ENCODE results near the gene ADGRA3. TPM values are rescaled to one million over a fixed set of nuclear protein-coding genes. Genes with fewer than 3 reads are reported as not detected.

ADGRA3 gene
- total and polyA plus RNA-seq, 3 donors from 2014 or later = 22.9 to 41.7 (median 36.8) TPM

DNA sequence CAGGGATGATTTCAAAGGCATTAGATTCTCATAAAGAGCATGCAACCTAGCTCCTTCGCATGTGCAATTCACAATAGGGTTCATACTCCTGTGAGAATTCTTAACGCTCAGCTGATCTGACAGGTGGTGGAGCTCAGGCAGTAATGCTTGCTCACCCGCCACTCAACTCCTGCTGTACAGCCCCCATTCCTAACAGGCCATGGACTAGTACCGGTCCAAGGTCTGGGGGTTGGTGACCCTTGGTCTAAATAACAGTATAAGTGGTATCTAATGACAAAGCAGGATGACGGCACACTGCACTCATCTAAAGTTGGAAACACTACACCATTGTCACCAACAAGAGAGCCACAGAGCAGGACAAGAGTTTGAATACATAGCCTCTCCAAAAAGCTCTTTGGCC lies 28.5 kb downstream of the ADGRA3 start:
- no peak overlapping the region for H3K4me3 ChIP-seq
- no peaks in the 10 kb centered on the region for H3K9me3 ChIP-seq
- no peaks in the 10 kb centered on the region for H3K27me3 ChIP-seq
- intact Hi-C loops (cut with DNase I; ENCODE audit: low total_unique reads) = no loop called here
- no peak for DNase-seq
- no peak overlapping the region for H3K27ac ChIP-seq
- H3K36me3 ChIP-seq (ENCODE audit: low read depth, missing control alignments) = no peaks in the 10 kb centered on the region
- no peaks in the 10 kb centered on the region for H3K4me1 ChIP-seq
- 85 to 91% methylated on average over 5 of the region's 5 CpGs for WGBS, 2 donors
- TF ChIP-seq, protein P1, sequence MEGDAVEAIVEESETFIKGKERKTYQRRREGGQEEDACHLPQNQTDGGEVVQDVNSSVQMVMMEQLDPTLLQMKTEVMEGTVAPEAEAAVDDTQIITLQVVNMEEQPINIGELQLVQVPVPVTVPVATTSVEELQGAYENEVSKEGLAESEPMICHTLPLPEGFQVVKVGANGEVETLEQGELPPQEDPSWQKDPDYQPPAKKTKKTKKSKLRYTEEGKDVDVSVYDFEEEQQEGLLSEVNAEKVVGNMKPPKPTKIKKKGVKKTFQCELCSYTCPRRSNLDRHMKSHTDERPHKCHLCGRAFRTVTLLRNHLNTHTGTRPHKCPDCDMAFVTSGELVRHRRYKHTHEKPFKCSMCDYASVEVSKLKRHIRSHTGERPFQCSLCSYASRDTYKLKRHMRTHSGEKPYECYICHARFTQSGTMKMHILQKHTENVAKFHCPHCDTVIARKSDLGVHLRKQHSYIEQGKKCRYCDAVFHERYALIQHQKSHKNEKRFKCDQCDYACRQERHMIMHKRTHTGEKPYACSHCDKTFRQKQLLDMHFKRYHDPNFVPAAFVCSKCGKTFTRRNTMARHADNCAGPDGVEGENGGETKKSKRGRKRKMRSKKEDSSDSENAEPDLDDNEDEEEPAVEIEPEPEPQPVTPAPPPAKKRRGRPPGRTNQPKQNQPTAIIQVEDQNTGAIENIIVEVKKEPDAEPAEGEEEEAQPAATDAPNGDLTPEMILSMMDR (IDR thresholded peaks at IDR 0.05) = no peak
- TF ChIP-seq POLR2A (IDR thresholded peaks at IDR 0.05) = no peak

- Histone ChIP-seq H3K36me3 (ENCODE audit: low read depth, missing control alignments) (no peaks in the 10 kb centered on the region), H3K4me1 (no peaks in the 10 kb centered on the region), H3K4me3 (no peak overlapping the region), H3K9me3 (no peaks in the 10 kb centered on the region), H3K27me3 (no peaks in the 10 kb centered on the region), H3K27ac (no peak overlapping the region)
- WGBS, 2 donors = 80 to 84% methylated on average over 4 of the region's 4 CpGs
- no peak for DNase-seq
- intact Hi-C loops (cut with DNase I; ENCODE audit: low total_unique reads) = no loop called here
- no peak for TF ChIP-seq POLR2A (IDR thresholded peaks at IDR 0.05)
- TF ChIP-seq, protein P1 (IDR thresholded peaks at IDR 0.05) = no peak
Observed at GRCh38 chr4:22486276-22486675, 29.6 kb downstream of the ADGRA3 start.

DNA sequence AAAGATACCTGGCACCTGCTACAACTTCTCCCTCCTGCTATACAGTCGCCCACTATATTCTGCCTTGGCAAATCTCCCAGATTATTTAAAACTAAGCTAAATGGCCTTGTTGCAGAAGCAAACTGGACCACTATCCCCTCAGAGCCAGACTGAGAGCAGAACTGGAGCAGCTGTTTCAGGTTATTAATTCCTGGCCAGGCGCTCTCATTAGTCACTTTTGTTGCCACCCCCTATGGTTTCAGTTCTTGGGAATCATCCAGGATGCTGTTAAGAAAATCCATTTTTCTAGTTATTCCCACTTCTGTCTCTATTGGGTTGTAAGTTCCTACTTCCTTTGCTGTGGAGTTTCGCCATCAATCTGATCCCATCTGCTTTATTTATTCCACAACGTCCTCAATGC lies 30.1 kb downstream of the ADGRA3 start:
- H3K9me3 ChIP-seq = no peaks in the 10 kb centered on the region
- no peaks in the 10 kb centered on the region for H3K27me3 ChIP-seq
- no peaks in the 10 kb centered on the region for H3K36me3 ChIP-seq (ENCODE audit: low read depth, missing control alignments)
- H3K4me1 ChIP-seq = no peaks in the 10 kb centered on the region
- DNase-seq = no peak
- no peak overlapping the region for H3K27ac ChIP-seq
- H3K4me3 ChIP-seq = no peak overlapping the region
- WGBS, 2 donors = 62 to 71% methylated on average over 4 of the region's 4 CpGs
- intact Hi-C loops (cut with DNase I; ENCODE audit: low total_unique reads) = no loop called here
- no peak for TF ChIP-seq POLR2A (IDR thresholded peaks at IDR 0.05)
- TF ChIP-seq, protein P1 (IDR thresholded peaks at IDR 0.05) = no peak

DNA sequence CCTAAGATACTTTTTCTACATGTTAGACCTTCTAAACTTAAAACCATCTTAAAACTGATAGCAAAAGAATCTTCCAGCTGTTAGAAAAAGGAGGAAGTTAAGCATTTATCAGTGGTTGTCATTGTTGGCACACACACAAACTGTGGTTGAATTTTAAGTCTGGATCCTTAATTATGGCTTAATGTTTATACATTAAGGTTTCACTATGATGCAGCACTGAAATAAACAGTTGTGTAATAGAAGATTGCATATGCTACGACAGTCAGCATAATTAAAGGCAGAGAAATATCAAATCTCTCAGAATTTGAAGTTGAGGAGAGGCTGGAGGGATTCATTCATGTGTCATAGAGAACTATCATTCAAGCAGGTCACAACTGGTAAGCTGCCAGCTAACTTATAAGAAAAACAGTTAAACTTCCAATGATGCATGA lies 32.3 kb downstream of the ADGRA3 start:
- intact Hi-C loops (cut with DNase I; ENCODE audit: low total_unique reads) = no loop called here
- no peaks in the 10 kb centered on the region for H3K36me3 ChIP-seq (ENCODE audit: low read depth, missing control alignments)
- WGBS, 2 donors = 60 to 93% methylated on average over 1 of the region's 1 CpG
- no peaks in the 10 kb centered on the region for H3K4me1 ChIP-seq
- H3K27me3 ChIP-seq = no peaks in the 10 kb centered on the region
- no peak for DNase-seq
- TF ChIP-seq POLR2A (IDR thresholded peaks at IDR 0.05) = no peak
- TF ChIP-seq, protein P1 (IDR thresholded peaks at IDR 0.05) = no peak
- no peak overlapping the region for H3K27ac ChIP-seq
- no peak overlapping the region for H3K4me3 ChIP-seq
- no peaks in the 10 kb centered on the region for H3K9me3 ChIP-seq
